Activated naive CD4-positive, alpha-beta T cell treated with anti-CD3 and anti-CD28 coated beads for 36 hours (primary cell): ENCODE results near the gene ZNF726. TPM values are rescaled to one million over a fixed set of nuclear protein-coding genes. Genes with fewer than 3 reads are reported as not detected.
A peak's percentile ranks its signal among the peaks of the same experiment; 100 is the strongest.
"Not testable (repeated sequence)": the region's sequence is repeated elsewhere in the genome, so short reads cannot be mapped to it uniquely, and the experiment has no call there.

ENCODE experiments used
- CTCF ChIA-PET: fragments of 350-600 bp; sonication (Branson Sonifier 250); formaldehyde crosslinking; loops from one replicate; lab custom pipeline; 2021; ENCODE audit warnings: antibody characterized with exemption; lab: Charles Lee
- DNase-seq: peaks from one replicate; pipeline ENCODE4 v3.0.0-alpha.2; 2020
- H3K27ac Mint-ChIP-seq: one replicate; pipeline ENCODE4 v1.8.0; 2021; ENCODE audit warnings: mild to moderate bottlenecking, mixed read lengths
- H3K27me3 Mint-ChIP-seq: one replicate; pipeline ENCODE4 v1.8.0; 2021; ENCODE audit warnings: low read depth, mixed read lengths
- H3K36me3 Mint-ChIP-seq: one replicate; pipeline ENCODE4 v1.8.0; 2021; ENCODE audit warnings: low read depth, mixed read lengths
- H3K4me1 Mint-ChIP-seq: one replicate; pipeline ENCODE4 v1.8.0; 2021; ENCODE audit warnings: low read depth, mixed read lengths
- H3K4me3 Mint-ChIP-seq: one replicate; pipeline ENCODE4 v1.8.0; 2021; ENCODE audit warnings: mild to moderate bottlenecking, moderate library complexity, mixed read lengths
- H3K9me3 Mint-ChIP-seq: one replicate; pipeline ENCODE4 v1.8.0; 2021; ENCODE audit warnings: mixed read lengths
- intact Hi-C: fragments of 100-400 bp; cut with micrococcal nuclease; formaldehyde crosslinking; loops from one replicate; pipeline ENCODE4 v1.15.1; 2023
- total RNA-seq, 2 experiments: library from RNA; stranded (reverse); gene quantifications; one replicate each; pipeline ENCODE4 v1.2.3, GENCODE V29; 2021

The ZNF726 gene
- total RNA-seq, 2 experiments from 2014 or later, result 22.3 to 22.8 TPM

- DNase-seq, result no peak
- peaks cover 4% of the 10 kb centered on the region for H3K36me3 Mint-ChIP-seq
- CTCF ChIA-PET, result no interaction called here
- no peaks in the 10 kb centered on the region for H3K4me1 Mint-ChIP-seq
- no peak overlapping the region for H3K27ac Mint-ChIP-seq
- H3K9me3 Mint-ChIP-seq, result peaks cover 27% of the 10 kb centered on the region
- intact Hi-C loops, result no loop called here
- H3K4me3 Mint-ChIP-seq, result no peak overlapping the region
- no peaks in the 10 kb centered on the region for H3K27me3 Mint-ChIP-seq
Measured at GRCh38 chr19:23904406-23904805, 10.3 kb upstream of the ZNF726 start.

- Mint-ChIP-seq H3K27ac (no peak overlapping the region), H3K4me3 (no peak overlapping the region), H3K36me3 (peaks cover 4% of the 10 kb centered on the region), H3K4me1 (no peaks in the 10 kb centered on the region), H3K9me3 (peaks cover 27% of the 10 kb centered on the region), H3K27me3 (peaks cover 2% of the 10 kb centered on the region)
- CTCF ChIA-PET, result no interaction called here
- no peak for DNase-seq
- intact Hi-C loops, result no loop called here
Measured at GRCh38 chr19:23905771-23906170, 8.9 kb upstream of the ZNF726 start.

- no peak for DNase-seq
- intact Hi-C loops, result no loop called here
- CTCF ChIA-PET, result no interaction called here
- H3K27ac Mint-ChIP-seq, result no peak overlapping the region
- H3K4me1 Mint-ChIP-seq, result no peaks in the 10 kb centered on the region
- H3K36me3 Mint-ChIP-seq, result peaks cover 4% of the 10 kb centered on the region
- peaks cover 27% of the 10 kb centered on the region for H3K9me3 Mint-ChIP-seq
- H3K4me3 Mint-ChIP-seq, result no peak overlapping the region
- H3K27me3 Mint-ChIP-seq, result peaks cover 2% of the 10 kb centered on the region
Measured at GRCh38 chr19:23906835-23907234, 7.9 kb upstream of the ZNF726 start.

GRCh38 chr19:23908165-23908564 lies 6.5 kb upstream of the ZNF726 start:
- Mint-ChIP-seq H3K4me1 (no peaks in the 10 kb centered on the region), H3K27me3 (peaks cover 2% of the 10 kb centered on the region), H3K4me3 (no peak overlapping the region), H3K36me3 (peaks cover 4% of the 10 kb centered on the region), H3K9me3 (peaks cover 26% of the 10 kb centered on the region), H3K27ac (no peak overlapping the region)
- intact Hi-C loops, result no loop called here
- CTCF ChIA-PET, result no interaction called here
- no peak for DNase-seq

- no peaks in the 10 kb centered on the region for H3K4me1 Mint-ChIP-seq
- no peak overlapping the region for H3K27ac Mint-ChIP-seq
- peaks cover 22% of the 10 kb centered on the region for H3K9me3 Mint-ChIP-seq
- intact Hi-C loops, result no loop called here
- H3K27me3 Mint-ChIP-seq, result peaks cover 2% of the 10 kb centered on the region
- CTCF ChIA-PET, result no interaction called here
- DNase-seq, result no peak
- H3K4me3 Mint-ChIP-seq, result no peak overlapping the region
- peaks cover 3% of the 10 kb centered on the region for H3K36me3 Mint-ChIP-seq
Measured at GRCh38 chr19:23909222-23909621, 5.5 kb upstream of the ZNF726 start.

- H3K27me3 Mint-ChIP-seq, result peaks cover 2% of the 10 kb centered on the region
- no peak overlapping the region for H3K27ac Mint-ChIP-seq
- CTCF ChIA-PET, result no interaction called here
- no peak for DNase-seq
- peak overlapping the region; percentile 96 for H3K4me3 Mint-ChIP-seq
- peaks cover 14% of the 10 kb centered on the region for H3K36me3 Mint-ChIP-seq
- peaks cover 11% of the 10 kb centered on the region for H3K4me1 Mint-ChIP-seq
- intact Hi-C loops, result loop anchor here (1.0 to 2.0 kb wide), 6 partner anchors 119 to 639 kb away; partner anchors contain the start of genes ZNF254, ZNF681 and ZNF91
- H3K9me3 Mint-ChIP-seq, result no peaks in the 10 kb centered on the region
Measured at GRCh38 chr19:23913931-23914330, 755 bp upstream of the ZNF726 start.

GRCh38 chr19:23916991-23917390 lies 2.3 kb downstream of the ZNF726 start:
- Mint-ChIP-seq H3K9me3 (no peaks in the 10 kb centered on the region), H3K36me3 (peaks cover 29% of the 10 kb centered on the region), H3K27me3 (no peaks in the 10 kb centered on the region), H3K27ac (no peak overlapping the region), H3K4me3 (no peak overlapping the region), H3K4me1 (peaks cover 11% of the 10 kb centered on the region)
- intact Hi-C loops, result no loop called here
- DNase-seq, result no peak
- CTCF ChIA-PET, result no interaction called here

GRCh38 chr19:23917856-23918255 lies 3.2 kb downstream of the ZNF726 start:
- Mint-ChIP-seq H3K27me3 (no peaks in the 10 kb centered on the region), H3K27ac (no peak overlapping the region), H3K4me3 (no peak overlapping the region), H3K36me3 (peaks cover 36% of the 10 kb centered on the region), H3K4me1 (peaks cover 11% of the 10 kb centered on the region), H3K9me3 (no peaks in the 10 kb centered on the region)
- CTCF ChIA-PET, result no interaction called here
- DNase-seq, result no peak
- intact Hi-C loops, result no loop called here

- Mint-ChIP-seq H3K27me3 (no peaks in the 10 kb centered on the region), H3K4me3 (no peak overlapping the region), H3K36me3 (peaks cover 52% of the 10 kb centered on the region), H3K9me3 (peaks cover 7% of the 10 kb centered on the region), H3K4me1 (no peaks in the 10 kb centered on the region), H3K27ac (no peak overlapping the region)
- no peak for DNase-seq
- intact Hi-C loops, result no loop called here
- CTCF ChIA-PET, result no interaction called here
Measured at GRCh38 chr19:23925285-23925684, 10.6 kb downstream of the ZNF726 start.

- CTCF ChIA-PET, result no interaction called here
- Mint-ChIP-seq H3K27me3 (no peaks in the 10 kb centered on the region), H3K4me3 (no peak overlapping the region), H3K27ac (no peak overlapping the region), H3K9me3 (peaks cover 47% of the 10 kb centered on the region), H3K4me1 (no peaks in the 10 kb centered on the region), H3K36me3 (peaks cover 48% of the 10 kb centered on the region)
- intact Hi-C loops, result no loop called here
- no peak for DNase-seq
Measured at GRCh38 chr19:23932878-23933277, 18.2 kb downstream of the ZNF726 start.

GRCh38 chr19:23937031-23937430 lies 22.3 kb downstream of the ZNF726 start:
- H3K27ac Mint-ChIP-seq, H3K4me1 Mint-ChIP-seq, intact Hi-C loops, H3K4me3 Mint-ChIP-seq, DNase-seq, H3K27me3 Mint-ChIP-seq, CTCF ChIA-PET: not testable (repeated sequence)
- Mint-ChIP-seq H3K36me3 (peaks cover 49% of the 10 kb centered on the region), H3K9me3 (peaks cover 66% of the 10 kb centered on the region)

- Mint-ChIP-seq H3K27me3 (no peaks in the 10 kb centered on the region), H3K4me3 (no peak overlapping the region), H3K9me3 (peaks cover 49% of the 10 kb centered on the region), H3K36me3 (peaks cover 66% of the 10 kb centered on the region), H3K27ac (no peak overlapping the region), H3K4me1 (peaks cover 14% of the 10 kb centered on the region)
- intact Hi-C loops, result no loop called here
- CTCF ChIA-PET, result no interaction called here
- DNase-seq, result no peak
Measured at GRCh38 chr19:23943411-23943810, 28.7 kb downstream of the ZNF726 start.

- CTCF ChIA-PET, result no interaction called here
- intact Hi-C loops, result no loop called here
- Mint-ChIP-seq H3K4me3 (no peak overlapping the region), H3K36me3 (peaks cover 52% of the 10 kb centered on the region), H3K9me3 (peaks cover 25% of the 10 kb centered on the region), H3K4me1 (peaks cover 14% of the 10 kb centered on the region), H3K27me3 (no peaks in the 10 kb centered on the region), H3K27ac (no peak overlapping the region)
- no peak for DNase-seq
Measured at GRCh38 chr19:23946569-23946968, 31.9 kb downstream of the ZNF726 start.

- peaks cover 21% of the 10 kb centered on the region for H3K9me3 Mint-ChIP-seq
- H3K4me1 Mint-ChIP-seq, result peaks cover 14% of the 10 kb centered on the region
- DNase-seq, result no peak
- H3K27ac Mint-ChIP-seq, result no peak overlapping the region
- peaks cover 33% of the 10 kb centered on the region for H3K36me3 Mint-ChIP-seq
- no peak overlapping the region for H3K4me3 Mint-ChIP-seq
- CTCF ChIA-PET, result no interaction called here
- no peaks in the 10 kb centered on the region for H3K27me3 Mint-ChIP-seq
- intact Hi-C loops, result no loop called here
Measured at GRCh38 chr19:23949611-23950010, 34.9 kb downstream of the ZNF726 start.
